Adrenal gland (tissue), 12 donors: ENCODE results near the gene SALL3. TPM values are rescaled to one million over a fixed set of nuclear protein-coding genes. Genes with fewer than 3 reads are reported as not detected.

ENCODE experiments used
- DNase-seq, 7 donors: peaks; one replicate each; pipeline ENCODE4 v3.0.0-alpha.2; 2019 to 2020
- H3K27ac ChIP-seq, 5 donors: fragments of 200-600 bp; sonication (generic) in 4 of 5; 1 replicate in 3 of 5; 2 replicates in 2 of 5; pipeline versions ENCODE4 v1.5.1 to v1.8.0; 2016 to 2020; ENCODE audit warnings: mild to moderate bottlenecking in 1 of 5
- H3K27me3 ChIP-seq: fragments of 200-600 bp; 2 replicates; pipeline ENCODE4 v1.8.0; 2021
- H3K36me3 ChIP-seq, 2 donors: fragments of 200-600 bp; replicated peaks in 1 of 2; 1 replicate in 1 of 2; 2 replicates in 1 of 2; pipeline versions ENCODE4 v1.5.1 to v1.8.0; 2018 to 2022
- H3K4me1 ChIP-seq, 2 donors: fragments of 200-600 bp; replicated peaks in 1 of 2; 1 replicate in 1 of 2; 2 replicates in 1 of 2; pipeline versions ENCODE4 v1.5.1 to v1.8.0; 2018 to 2021
- H3K4me3 ChIP-seq, 4 donors: fragments of 200-600 bp; sonication (generic) in 3 of 4; one replicate each; pipeline ENCODE4 v1.5.1; 2016 to 2018
- H3K9me3 ChIP-seq, 3 donors: fragments of 200-600 bp; sonication (generic) in 1 of 3; replicated peaks in 1 of 3; 1 replicate in 2 of 3; 2 replicates in 1 of 3; pipeline versions ENCODE4 v1.5.1 to v1.8.0; 2016 to 2021
- POLR2A ChIP-seq, 2 donors: fragments of 450-650 bp; IDR thresholded peaks; one replicate each; pipeline ENCODE4 v1.6.1; 2017; ENCODE audit warnings: antibody characterized with exemption in 2 of 2, mild to moderate bottlenecking in 2 of 2, moderate library complexity in 1 of 2
- WGBS, 4 donors: extraction: QIAGEN DNeasy Blood & Tissue Kit in 2 of 4; methylation state at CpG; one replicate each; pipeline versions ENCODE4 v1.1.5 to v1.1.7; 2013 to 2017; 5-methylcytosine and 5-hydroxymethylcytosine counted together
- intact Hi-C, 2 donors: fragments of 100-400 bp; cut with DNase I; formaldehyde crosslinking; loops; one replicate each; pipeline versions ENCODE4 v1.14.1 to v1.15.0; 2022 to 2023
- polyA plus RNA-seq, 3 donors: library from polyadenylated mRNA; stranded (reverse); fragments of 200-250 nt in 2 of 3; fragments of 350-450 nt in 1 of 3; fragmentation: Illumina TruSeq in 1 of 3; extraction: RNeasy Lipid Tissue Mini Kit (QIAGEN cat#74804) in 1 of 3; gene quantifications; one replicate each; pipeline ENCODE4 v1.2.3, GENCODE V29; 2013 to 2014
- total RNA-seq, 9 donors: library from RNA; depleted of rRNA in 4 of 9; stranded (reverse); fragments of >200 nt in 4 of 9; fragments of 120-200 nt in 1 of 9; fragmentation: NEBNext Ultra II Directional in 1 of 9; extraction: Animal tissue kit (Norgen Biotek cat#: 25700) in 1 of 9; gene quantifications; one replicate each; pipeline versions ENCODE4 v1.1.0 to v1.2.4, GENCODE V29; 2013 to 2023
- TF ChIP-seq, protein P1 (sequence below), 6 experiments: fragments of 450-650 bp in 4 of 6; fragments of 200-600 bp in 2 of 6; sonication (generic) in 1 of 6; IDR thresholded peaks; 1 replicate in 5 of 6; 2 replicates in 1 of 6; pipeline versions ENCODE4 v1.5.1 to v1.8.0; 2016 to 2021; ENCODE audit warnings: antibody characterized with exemption in 6 of 6, mild to moderate bottlenecking in 2 of 6, moderate library complexity in 1 of 6
- donor health status: healthy with polysubstance abuse.
- donor health status: Bipolar disorder and iron deficiency.
- donor health status: DM: yes; HTN: yes; CAD: no.
- donor health status: DM: no; HTN: no; CAD: no.
- donor health status: DM: no; HTN: no; CAD: no.
- donor health status: DM: yes; HTN: yes; CAD: no.

SALL3 gene
- total and polyA plus RNA-seq, 12 donors = 0.11 TPM; not detected in 11

DNA sequence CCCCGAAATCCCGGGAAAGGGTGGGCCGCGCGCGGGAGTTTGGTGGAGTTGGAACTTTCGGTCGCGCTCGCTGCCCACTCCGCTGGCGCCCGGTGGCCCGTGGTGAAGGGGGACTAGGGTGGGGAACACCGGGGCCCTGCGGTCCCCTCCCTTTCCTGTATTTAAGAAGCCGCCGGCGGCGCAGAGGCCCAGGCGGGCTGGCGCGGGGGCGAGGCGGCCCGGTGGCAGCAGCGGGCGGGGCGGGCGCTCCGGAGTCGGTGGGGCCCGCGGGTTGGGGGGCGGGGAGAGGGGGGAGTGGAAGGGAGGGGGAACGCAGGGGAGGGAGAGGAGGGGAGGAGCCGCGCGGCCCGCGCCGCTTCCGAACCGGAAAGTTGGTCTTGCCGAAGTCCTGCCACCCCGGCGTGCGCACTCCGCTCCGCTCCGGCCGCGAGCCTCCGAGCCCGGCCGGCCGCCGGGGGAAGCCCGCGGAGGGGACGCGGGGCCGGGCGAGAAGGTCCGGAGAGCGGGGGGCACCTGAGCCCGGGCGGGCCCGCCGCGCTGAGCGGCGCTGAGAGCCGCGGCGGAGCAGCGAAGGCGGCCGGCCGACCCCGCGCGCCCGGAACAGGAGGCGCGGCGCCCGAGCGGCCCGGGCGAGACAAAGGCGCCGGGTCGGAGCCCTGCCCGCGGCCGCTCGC lies 425 bp upstream of the SALL3 start:
- no peaks in the 10 kb centered on the region for H3K9me3 ChIP-seq
- intact Hi-C loops = no loop called here
- no peak overlapping the region for H3K27ac ChIP-seq
- H3K4me1 ChIP-seq = peaks cover 0 to 20% of the 10 kb centered on the region in 2 donors
- 0 to 2% (median 2%) methylated on average over 3 to 98 of the region's 98 CpGs; no CpG with 5 or more reads in 1 of the 4 donors for WGBS, 4 donors
- no peak for DNase-seq
- H3K4me3 ChIP-seq = no peak overlapping the region
- H3K27me3 ChIP-seq = peaks cover 90% of the 10 kb centered on the region
- TF ChIP-seq, protein P1, sequence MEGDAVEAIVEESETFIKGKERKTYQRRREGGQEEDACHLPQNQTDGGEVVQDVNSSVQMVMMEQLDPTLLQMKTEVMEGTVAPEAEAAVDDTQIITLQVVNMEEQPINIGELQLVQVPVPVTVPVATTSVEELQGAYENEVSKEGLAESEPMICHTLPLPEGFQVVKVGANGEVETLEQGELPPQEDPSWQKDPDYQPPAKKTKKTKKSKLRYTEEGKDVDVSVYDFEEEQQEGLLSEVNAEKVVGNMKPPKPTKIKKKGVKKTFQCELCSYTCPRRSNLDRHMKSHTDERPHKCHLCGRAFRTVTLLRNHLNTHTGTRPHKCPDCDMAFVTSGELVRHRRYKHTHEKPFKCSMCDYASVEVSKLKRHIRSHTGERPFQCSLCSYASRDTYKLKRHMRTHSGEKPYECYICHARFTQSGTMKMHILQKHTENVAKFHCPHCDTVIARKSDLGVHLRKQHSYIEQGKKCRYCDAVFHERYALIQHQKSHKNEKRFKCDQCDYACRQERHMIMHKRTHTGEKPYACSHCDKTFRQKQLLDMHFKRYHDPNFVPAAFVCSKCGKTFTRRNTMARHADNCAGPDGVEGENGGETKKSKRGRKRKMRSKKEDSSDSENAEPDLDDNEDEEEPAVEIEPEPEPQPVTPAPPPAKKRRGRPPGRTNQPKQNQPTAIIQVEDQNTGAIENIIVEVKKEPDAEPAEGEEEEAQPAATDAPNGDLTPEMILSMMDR (IDR thresholded peaks at IDR 0.05) = no peak
- TF ChIP-seq POLR2A (IDR thresholded peaks at IDR 0.05) = no peak
- no peaks in the 10 kb centered on the region for H3K36me3 ChIP-seq

DNA sequence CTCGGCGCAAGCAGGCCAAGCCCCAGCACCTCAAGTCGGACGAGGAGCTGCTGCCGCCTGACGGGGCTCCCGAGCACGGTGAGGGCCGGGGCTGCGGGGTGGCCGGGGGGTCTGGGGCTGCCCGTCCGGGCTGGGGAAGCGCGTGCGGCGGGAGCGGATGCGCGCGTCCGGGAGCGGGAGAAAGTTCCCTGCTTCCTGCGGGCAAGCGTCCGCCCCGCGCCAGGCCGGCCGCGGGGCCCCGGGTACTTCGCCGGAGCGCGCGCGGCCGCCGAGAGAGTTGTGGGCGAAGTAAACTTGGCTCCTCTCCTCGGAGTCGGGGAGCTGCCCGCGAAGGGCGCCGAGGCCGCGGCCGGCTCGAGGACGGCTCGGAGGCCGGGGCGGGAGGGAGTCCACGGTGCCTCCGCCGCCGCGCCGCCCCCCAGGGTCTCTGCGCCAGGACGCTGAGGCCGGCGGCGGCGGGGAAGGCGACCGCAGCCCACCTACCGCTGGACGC lies 707 bp downstream of the SALL3 start:
- Histone ChIP-seq H3K27me3 (peaks cover 89% of the 10 kb centered on the region), H3K4me1 (peaks cover 0 to 17% of the 10 kb centered on the region in 2 donors), H3K4me3 (no peak overlapping the region), H3K36me3 (no peaks in the 10 kb centered on the region), H3K27ac (no peak overlapping the region), H3K9me3 (no peaks in the 10 kb centered on the region)
- DNase-seq = no peak
- intact Hi-C loops = loop anchor here in 1 of 2 donors (5.0 kb wide), 1 partner anchor 267 kb away; no protein-coding TSS in a partner anchor
- 2 to 7% (median 3%) methylated on average over 15 to 71 of the region's 71 CpGs for WGBS, 4 donors
- TF ChIP-seq, protein P1 (IDR thresholded peaks at IDR 0.05) = no peak
- TF ChIP-seq POLR2A (IDR thresholded peaks at IDR 0.05) = no peak

GRCh38 chr18:78980777-78981380 lies 1.3 kb downstream of the SALL3 start:
- 2 to 3% (median 2%) methylated on average over 29 to 68 of the region's 68 CpGs; no CpG with 5 or more reads in 1 of the 4 donors for WGBS, 4 donors
- H3K4me3 ChIP-seq = no peak overlapping the region

DNA sequence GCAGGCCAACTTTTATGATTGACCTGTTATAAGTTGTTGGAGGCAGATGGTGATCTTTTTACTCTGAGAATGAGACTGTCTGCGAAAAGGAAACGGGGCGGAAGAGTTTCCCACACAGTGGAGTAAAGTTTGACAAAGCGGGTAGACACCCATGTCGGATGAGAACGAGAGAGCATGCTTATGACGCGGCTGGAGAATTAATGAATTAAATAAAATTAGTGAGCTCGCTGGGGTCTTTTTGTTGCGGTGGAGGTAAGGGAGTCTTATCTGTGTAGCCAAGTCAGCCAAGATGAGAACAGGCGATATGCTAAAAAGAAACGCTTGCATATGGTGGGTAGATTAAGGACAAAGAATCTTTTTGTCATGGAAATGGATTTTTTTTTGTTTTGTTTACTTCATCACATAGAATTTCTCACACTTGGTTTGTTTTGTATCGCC lies 1.8 kb downstream of the SALL3 start:
- no peak overlapping the region for H3K27ac ChIP-seq
- no peaks in the 10 kb centered on the region for H3K36me3 ChIP-seq
- H3K4me3 ChIP-seq = no peak overlapping the region
- intact Hi-C loops = loop anchor here in 1 of 2 donors (5.0 kb wide), 1 partner anchor 266 kb away; no protein-coding TSS in a partner anchor
- peaks cover 89% of the 10 kb centered on the region for H3K27me3 ChIP-seq
- TF ChIP-seq, protein P1 (IDR thresholded peaks at IDR 0.05) = no peak
- TF ChIP-seq POLR2A (IDR thresholded peaks at IDR 0.05) = no peak
- DNase-seq = no peak
- WGBS, 4 donors = 12 to 18% (median 16%) methylated on average over 13 of the region's 13 CpGs
- H3K9me3 ChIP-seq = no peaks in the 10 kb centered on the region
- H3K4me1 ChIP-seq = peaks cover 0 to 17% of the 10 kb centered on the region in 2 donors

More at GRCh38 chr18:78980777-78981380, 1.3 kb downstream of the SALL3 start:
- H3K36me3 ChIP-seq = no peaks in the 10 kb centered on the region
- DNase-seq = no peak
- TF ChIP-seq POLR2A (IDR thresholded peaks at IDR 0.05) = no peak
- TF ChIP-seq, protein P1 (IDR thresholded peaks at IDR 0.05) = no peak
- intact Hi-C loops = loop anchor here in 1 of 2 donors (5.0 kb wide), 1 partner anchor 266 kb away; no protein-coding TSS in a partner anchor
- peaks cover 89% of the 10 kb centered on the region for H3K27me3 ChIP-seq
- no peak overlapping the region for H3K27ac ChIP-seq
- peaks cover 0 to 17% of the 10 kb centered on the region in 2 donors for H3K4me1 ChIP-seq
- no peaks in the 10 kb centered on the region for H3K9me3 ChIP-seq
